Measurements from ENCODE around the gene DDX54. TPM values are rescaled to one million over a fixed set of nuclear protein-coding genes. Genes with fewer than 3 reads are reported as not detected.
"Not testable (repeated sequence)": the region's sequence is repeated elsewhere in the genome, so short reads cannot be mapped to it uniquely, and the experiment has no call there.

Gene DDX54
- polyA plus RNA-seq, 4 donors: 68.2 to 102 (median 74.7) TPM

GRCh38 chr12:113145720-113146551, 39.3 kb downstream of the DDX54 start:
- no peak for DNase-seq (ENCODE audit: low read depth in 4 of 4, low spot score in 3 of 4)

GRCh38 chr12:113144806-113145205, 40.5 kb downstream of the DDX54 start:
- DNase-seq (ENCODE audit: low read depth in 4 of 4, low spot score in 3 of 4): no peak

GRCh38 chr12:113143959-113144358, 41.3 kb downstream of the DDX54 start:
- no peak for DNase-seq (ENCODE audit: low read depth in 4 of 4, low spot score in 3 of 4)

- no peak for DNase-seq (ENCODE audit: low read depth in 4 of 4, low spot score in 3 of 4)
These were observed 42.4 kb downstream of the DDX54 start for GRCh38 chr12:113142886-113143332.

GRCh38 chr12:113142173-113142885, 42.9 kb downstream of the DDX54 start:
- DNase-seq (ENCODE audit: low read depth in 4 of 4, low spot score in 3 of 4): no peak

- DNase-seq (ENCODE audit: low read depth in 4 of 4, low spot score in 3 of 4): not testable (repeated sequence)
These were observed 43.6 kb downstream of the DDX54 start for GRCh38 chr12:113141716-113142115.

GRCh38 chr12:113140706-113141105, 44.6 kb downstream of the DDX54 start:
- DNase-seq (ENCODE audit: low read depth in 4 of 4, low spot score in 3 of 4): no peak

GRCh38 chr12:113138826-113139225, 46.5 kb downstream of the DDX54 start:
- no peak for DNase-seq (ENCODE audit: low read depth in 4 of 4, low spot score in 3 of 4)

GRCh38 chr12:113137861-113138783, 47.2 kb downstream of the DDX54 start:
- DNase-seq (ENCODE audit: low read depth in 4 of 4, low spot score in 3 of 4): no peak

- DNase-seq (ENCODE audit: low read depth in 4 of 4, low spot score in 3 of 4): no peak
These were observed 48.2 kb downstream of the DDX54 start for GRCh38 chr12:113136990-113137511.

GRCh38 chr12:113136128-113136989, 48.9 kb downstream of the DDX54 start:
- DNase-seq (ENCODE audit: low read depth in 4 of 4, low spot score in 3 of 4): no peak

- DNase-seq (ENCODE audit: low read depth in 4 of 4, low spot score in 3 of 4): no peak
These were observed 49.8 kb downstream of the DDX54 start, which contains the start of gene RASAL1 for GRCh38 chr12:113135178-113136127. Gene RASAL1, minus strand, starts transcription at chr12:113135761. Its CDS starts 299 bp downstream, at chr12:113135462.

GRCh38 chr12:113134521-113134951, 50.7 kb downstream of the DDX54 start:
- DNase-seq (ENCODE audit: low read depth in 4 of 4, low spot score in 3 of 4): no peak

- no peak for DNase-seq (ENCODE audit: low read depth in 4 of 4, low spot score in 3 of 4)
These were observed 51.2 kb downstream of the DDX54 start for GRCh38 chr12:113134071-113134470.

- no peak for DNase-seq (ENCODE audit: low read depth in 4 of 4, low spot score in 3 of 4)
These were observed 51.6 kb downstream of the DDX54 start for GRCh38 chr12:113133666-113134065.

GRCh38 chr12:113133036-113133435, 52.2 kb downstream of the DDX54 start:
- no peak for DNase-seq (ENCODE audit: low read depth in 4 of 4, low spot score in 3 of 4)

GRCh38 chr12:113131556-113131955, 53.7 kb downstream of the DDX54 start:
- DNase-seq (ENCODE audit: low read depth in 4 of 4, low spot score in 3 of 4): no peak

GRCh38 chr12:113130457-113131135, 54.7 kb downstream of the DDX54 start:
- DNase-seq (ENCODE audit: low read depth in 4 of 4, low spot score in 3 of 4): no peak
